A204.1 (cell line): Measurements from ENCODE around the gene CHD9NB.
"Not testable (repeated sequence)": the region's sequence is repeated elsewhere in the genome, so short reads cannot be mapped to it uniquely, and the experiment has no call there.

ENCODE experiments used
- FAIRE-seq: peaks from 2 replicates; lab custom pipeline; 2012; peaks lifted over from hg19 to GRCh38; lab: Jason Lieb, UNC

CHD9NB gene

DNA sequence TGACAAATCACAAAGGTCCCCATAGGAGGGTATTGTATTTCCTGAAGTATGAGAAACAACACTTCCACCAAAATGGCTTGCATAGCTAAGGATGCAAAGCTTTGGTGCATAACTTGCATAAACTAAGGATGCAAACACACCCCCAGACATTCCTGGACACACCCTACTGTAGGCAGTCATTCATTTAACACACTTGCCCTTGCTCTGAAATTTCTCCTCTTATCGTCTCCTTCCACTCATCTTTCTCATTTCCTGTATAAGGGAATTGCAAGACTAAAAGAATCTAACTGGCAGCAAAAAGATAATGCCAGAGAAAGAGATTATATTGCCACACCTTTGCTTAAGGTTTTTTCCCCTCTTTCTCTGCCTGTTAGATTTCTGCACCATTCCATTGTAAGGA lies 30.4 kb upstream of the CHD9NB start:
- FAIRE-seq, result no peak

DNA sequence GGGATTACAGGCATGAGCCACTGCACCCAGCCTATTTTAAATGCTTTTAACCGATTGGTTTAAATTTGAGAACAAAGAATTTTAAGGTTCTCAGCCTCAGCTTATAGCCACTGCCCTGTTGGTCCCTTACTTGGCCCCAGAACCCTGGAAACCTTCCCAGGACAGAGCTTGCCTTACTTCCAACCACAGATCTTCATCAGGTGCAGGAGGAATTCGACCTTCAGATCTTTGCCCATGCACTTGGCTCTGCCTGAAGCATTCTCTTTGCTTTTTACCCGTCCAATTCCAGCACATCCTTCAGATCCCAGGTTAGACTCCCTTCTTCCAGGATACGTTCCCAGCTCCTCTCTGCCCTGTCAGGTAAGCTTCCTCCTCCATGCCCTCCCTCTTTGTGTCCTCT lies 29.8 kb upstream of the CHD9NB start:
- no peak for FAIRE-seq

DNA sequence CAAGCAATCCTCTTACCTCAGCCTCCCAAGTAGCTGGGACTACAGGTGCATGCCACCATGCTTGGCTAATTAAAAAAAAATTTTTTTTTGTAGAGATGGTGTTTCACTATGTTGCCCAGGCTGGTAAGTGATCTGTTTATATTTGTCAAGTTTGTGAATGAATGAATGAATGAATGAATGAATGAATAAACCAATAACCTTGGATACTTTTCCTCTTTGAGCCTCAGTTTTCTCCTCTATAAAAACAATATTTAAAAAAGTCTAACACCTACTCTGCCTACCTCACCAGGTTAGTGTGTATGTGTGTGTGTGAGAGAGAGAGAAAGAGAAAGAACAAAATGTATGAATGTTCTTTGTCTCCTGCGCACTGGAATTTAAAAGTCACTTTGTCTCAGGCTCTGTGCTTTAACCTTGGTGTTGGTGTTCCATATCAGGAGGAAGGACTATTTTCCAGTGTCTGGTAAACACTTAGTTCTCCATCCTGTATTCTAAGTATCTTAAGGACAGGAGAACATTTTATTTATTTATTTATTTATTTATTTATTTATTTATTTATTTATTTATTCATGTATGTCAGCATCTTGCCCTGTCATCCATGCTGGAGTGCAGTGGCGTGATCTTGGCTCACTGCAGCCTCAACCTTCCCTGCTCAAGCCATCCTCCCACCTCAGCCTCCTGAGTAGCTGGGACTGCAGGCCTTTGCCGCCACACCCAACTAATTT lies 29.1 kb upstream of the CHD9NB start:
- FAIRE-seq, result no peak

DNA sequence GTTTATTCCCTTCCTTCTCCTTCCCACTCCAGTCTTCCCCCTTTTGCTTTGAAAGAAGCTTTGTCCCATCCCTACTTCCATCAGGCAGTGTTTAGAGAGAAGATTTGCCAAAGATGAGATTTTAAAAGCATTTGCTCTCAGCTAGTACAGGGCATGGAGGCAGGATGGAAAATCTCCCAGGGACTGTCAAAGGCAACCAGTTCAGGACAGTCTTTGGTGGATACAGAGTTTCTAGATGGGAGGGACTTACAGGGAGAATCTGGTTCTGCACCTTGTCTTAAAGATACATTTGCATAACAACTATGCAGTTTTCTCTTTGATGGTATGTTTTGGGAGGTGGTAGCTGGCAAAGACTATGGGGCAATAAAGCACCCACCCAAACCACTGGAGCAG lies 28.3 kb upstream of the CHD9NB start:
- no peak for FAIRE-seq

- no peak for FAIRE-seq
Measured at GRCh38 chr16:53080345-53081031, 27.8 kb upstream of the CHD9NB start.

GRCh38 chr16:53078765-53079485 lies 26.2 kb upstream of the CHD9NB start:
- FAIRE-seq, result no peak

DNA sequence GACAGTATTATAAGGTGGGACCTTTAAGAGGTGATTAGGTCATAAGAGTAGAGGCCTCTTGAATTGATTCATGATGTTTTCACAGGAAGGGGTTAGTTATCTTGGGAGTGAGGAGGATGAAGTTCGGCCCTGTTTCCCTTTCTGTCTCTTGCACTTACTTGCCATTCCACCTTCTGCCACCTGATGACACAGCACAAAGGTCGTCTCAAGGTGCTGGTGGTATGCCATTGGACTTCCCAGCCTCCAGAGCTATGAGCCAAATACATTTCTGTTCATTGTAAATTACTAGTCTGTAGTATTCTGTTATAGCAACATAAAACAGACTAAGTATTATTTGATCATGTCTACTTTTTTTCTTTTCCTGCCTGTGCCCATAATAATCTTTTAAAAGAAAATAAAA lies 25.6 kb upstream of the CHD9NB start:
- FAIRE-seq, result no peak

DNA sequence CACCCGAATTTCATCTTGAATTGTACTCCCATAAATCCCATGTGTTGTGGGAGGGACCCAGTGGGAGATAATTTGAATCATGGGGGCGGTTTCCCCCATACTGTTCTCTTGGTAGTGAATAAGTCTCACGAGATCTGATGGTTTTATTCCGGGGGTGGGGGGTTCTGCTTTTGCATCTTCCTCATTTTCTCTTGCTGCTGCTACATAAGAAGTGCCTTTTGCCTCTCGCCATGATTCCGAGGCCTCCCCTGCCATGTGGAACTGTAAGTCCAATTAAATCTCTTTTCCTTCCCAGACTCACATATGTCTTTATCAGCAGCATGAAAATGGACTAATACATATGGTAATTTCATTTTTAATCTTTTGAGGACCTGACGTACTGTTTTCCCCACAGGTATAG lies 22.8 kb upstream of the CHD9NB start:
- FAIRE-seq, result not testable (repeated sequence)

- FAIRE-seq, result not testable (repeated sequence)
Measured at GRCh38 chr16:53074296-53074695, 21.6 kb upstream of the CHD9NB start.

DNA sequence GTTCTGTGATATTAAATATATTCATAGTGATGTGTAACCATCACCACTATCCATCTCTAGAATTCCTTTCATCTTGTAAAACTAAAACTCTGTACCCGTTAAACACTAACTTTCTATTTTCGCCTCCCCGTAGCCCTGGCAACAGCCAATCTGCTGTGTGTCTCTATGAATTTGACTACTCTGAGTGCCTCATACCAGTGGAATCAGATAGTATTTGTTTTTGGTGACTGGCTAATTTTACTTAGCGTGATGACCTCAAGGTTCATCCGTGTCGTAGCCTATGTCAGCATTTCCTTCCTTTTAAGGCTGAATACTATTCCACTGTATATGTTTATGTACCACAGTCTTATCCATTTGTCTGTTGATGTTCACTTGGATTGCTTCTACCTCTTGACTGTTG lies 20.3 kb upstream of the CHD9NB start:
- FAIRE-seq, result no peak

- FAIRE-seq, result no peak
Measured at GRCh38 chr16:53071748-53072301, 19.1 kb upstream of the CHD9NB start.

DNA sequence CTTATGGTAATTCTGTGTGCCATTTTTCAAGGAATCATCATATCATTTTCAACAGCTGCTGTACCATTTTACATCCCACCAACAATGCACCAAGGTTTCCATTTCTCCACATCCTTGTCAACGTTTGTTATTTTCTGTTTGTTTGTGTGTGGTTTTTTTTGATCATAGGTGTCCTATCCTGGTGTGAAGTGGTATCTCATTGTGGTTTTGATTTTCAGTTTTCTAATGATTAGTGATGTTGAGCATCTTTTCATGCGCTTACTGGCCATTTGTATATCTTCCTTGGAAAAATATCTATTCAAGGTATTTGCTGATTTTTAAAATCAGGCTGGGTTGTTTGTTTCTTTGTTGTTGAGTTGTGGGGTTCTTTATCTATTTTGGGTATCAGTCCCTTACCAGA lies 17.1 kb upstream of the CHD9NB start:
- FAIRE-seq, result no peak

DNA sequence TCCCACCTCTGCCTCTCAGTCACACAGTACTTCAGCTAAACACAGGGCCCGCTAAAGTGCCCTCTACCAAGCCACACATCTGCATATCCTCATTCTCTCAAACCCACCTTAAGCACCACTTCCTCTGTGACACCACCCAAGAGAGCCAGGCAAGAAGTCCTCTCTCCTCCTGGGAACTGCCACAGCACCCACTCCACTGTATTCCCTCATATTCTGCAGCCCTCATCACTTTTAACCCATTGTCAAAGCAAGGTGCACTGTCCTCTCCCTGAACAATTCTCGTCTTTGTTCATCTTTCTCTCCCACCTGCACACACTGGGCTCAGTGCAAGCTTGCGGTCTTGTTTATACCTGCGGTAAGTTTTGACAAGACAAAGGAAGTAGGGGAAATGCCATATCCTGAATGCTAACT lies 15.7 kb upstream of the CHD9NB start:
- FAIRE-seq, result no peak

- no peak for FAIRE-seq
Measured at GRCh38 chr16:53067675-53068074, 15.0 kb upstream of the CHD9NB start.

GRCh38 chr16:53065461-53066061 lies 12.9 kb upstream of the CHD9NB start:
- FAIRE-seq, result no peak

- FAIRE-seq, result no peak
Measured at GRCh38 chr16:53064081-53064578, 11.4 kb upstream of the CHD9NB start.

DNA sequence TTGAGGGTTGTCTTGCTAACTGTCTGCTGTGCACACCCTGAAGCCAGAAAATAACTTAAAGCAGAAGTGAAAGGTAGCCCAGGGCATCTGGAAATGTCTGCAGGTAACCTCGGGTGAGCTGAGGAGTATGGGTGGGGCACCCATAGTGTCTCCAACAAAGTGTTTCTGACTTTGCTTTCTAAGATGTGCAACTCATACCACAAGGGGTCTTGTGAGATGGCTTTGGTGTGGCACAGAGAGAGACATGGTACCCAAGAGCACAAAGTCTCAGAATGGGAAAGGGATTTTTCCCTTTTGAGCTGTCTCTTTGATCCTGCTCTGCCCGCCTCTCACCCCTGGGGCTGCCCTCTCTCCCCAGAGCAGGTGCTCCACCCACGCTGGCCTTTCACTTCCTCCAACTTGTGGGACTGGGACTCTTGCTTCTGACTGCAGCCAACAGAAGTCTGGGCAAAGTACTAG lies 9.0 kb upstream of the CHD9NB start:
- FAIRE-seq, result no peak

- no peak for FAIRE-seq
Measured at GRCh38 chr16:53061256-53061655, 8.6 kb upstream of the CHD9NB start.

DNA sequence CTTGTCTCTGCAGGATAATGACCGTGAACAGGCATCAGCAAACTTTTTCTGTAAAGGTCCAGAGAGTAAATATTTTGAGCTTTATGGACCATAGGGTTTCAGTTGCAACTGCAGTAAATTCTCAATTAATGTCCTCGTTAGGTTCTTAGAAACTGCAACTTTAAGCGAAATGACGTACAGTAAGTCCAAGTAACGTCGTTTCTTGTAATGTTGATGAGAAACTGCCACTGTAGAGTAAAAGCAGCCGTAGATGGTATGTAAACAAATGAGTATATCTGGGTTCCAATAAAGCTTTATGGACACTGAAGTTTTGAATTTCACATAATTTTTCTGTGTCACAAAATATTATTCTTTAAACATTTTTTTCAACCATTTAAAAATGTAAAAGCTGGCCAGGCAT lies 7.0 kb upstream of the CHD9NB start:
- no peak for FAIRE-seq

DNA sequence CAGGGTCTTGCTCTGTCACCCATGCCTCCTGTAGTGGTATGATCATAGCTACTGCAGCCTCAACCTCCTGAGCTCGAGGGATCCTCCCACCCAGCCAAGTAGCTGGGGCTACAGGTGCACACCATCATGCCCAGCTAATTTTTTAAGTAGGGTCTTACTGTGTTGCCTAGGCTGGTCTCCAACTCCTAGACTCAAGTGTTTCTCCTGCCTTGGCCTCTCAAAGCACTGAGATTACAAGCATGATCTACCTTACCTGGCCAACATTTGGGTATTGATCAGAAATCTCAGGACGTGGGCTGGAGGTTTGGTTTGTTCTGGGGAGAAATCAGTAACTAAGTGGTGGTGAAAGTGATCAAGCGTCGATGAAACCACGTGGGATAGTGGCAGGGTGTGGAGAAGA lies 6.2 kb upstream of the CHD9NB start:
- FAIRE-seq, result no peak

DNA sequence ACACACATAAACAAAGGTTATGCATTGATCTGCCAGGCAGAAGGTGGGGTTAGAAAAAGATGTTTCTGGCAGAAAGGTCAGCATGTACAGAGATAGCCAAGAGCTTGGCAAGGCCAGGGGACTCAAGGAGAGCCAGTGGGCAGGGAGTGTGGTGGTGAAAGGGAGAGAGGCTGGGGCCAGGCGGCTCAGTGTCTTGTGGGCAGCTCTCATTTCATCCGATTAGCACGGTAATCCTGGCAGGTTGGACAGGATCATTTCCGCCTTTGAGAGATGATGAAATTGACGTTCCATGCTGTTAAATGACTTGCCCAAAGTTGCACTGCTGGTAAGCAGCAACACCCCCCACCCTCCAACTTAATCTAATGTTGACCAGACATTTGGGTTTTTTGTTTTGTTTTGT lies 5.7 kb upstream of the CHD9NB start:
- no peak for FAIRE-seq

GRCh38 chr16:53057658-53058057 lies 5.0 kb upstream of the CHD9NB start:
- no peak for FAIRE-seq
